Measurements from ENCODE around the gene C2orf92.
"Not testable (repeated sequence)": the region's sequence is repeated elsewhere in the genome, so short reads cannot be mapped to it uniquely, and the experiment has no call there.

C2orf92 gene

DNA sequence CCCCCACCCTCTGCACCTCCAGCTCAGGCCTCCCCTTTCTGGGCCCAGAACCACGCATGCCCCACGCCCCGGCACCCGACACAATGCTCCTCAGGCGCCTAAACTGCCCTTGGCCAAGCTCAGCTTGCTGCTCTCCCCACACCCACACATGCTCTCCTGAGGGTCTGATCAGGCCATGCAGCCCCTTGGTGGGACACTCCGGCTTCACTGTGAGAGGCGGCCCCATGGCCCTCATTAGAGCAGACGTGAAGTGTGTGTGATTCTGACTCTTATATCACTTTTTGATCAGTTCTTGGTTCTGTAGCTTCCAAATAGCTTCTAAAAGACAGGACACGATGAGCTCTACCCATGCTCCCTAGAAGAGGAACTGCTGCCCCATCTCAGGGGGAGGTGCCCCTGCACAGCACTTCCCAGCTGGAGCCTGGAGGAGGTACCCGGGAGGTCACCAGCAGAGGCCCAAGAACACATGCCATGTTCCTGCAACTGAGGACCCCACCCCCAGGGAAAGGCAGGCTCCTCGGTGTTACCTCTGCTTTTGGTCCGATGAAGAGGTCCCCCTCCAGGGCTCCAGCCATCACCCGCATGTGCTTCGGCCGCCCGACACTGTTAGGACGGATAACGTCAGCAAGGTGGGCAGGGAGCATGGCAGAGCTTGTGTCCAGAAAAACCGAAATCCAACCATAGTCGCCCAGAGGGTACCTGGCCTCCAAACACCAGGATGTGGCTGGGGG is 9.3 kb upstream of the C2orf92 start:
- DNase-seq (ENCODE audit: low read depth in 3 of 3, low spot score in 1 of 3): no peak

DNA sequence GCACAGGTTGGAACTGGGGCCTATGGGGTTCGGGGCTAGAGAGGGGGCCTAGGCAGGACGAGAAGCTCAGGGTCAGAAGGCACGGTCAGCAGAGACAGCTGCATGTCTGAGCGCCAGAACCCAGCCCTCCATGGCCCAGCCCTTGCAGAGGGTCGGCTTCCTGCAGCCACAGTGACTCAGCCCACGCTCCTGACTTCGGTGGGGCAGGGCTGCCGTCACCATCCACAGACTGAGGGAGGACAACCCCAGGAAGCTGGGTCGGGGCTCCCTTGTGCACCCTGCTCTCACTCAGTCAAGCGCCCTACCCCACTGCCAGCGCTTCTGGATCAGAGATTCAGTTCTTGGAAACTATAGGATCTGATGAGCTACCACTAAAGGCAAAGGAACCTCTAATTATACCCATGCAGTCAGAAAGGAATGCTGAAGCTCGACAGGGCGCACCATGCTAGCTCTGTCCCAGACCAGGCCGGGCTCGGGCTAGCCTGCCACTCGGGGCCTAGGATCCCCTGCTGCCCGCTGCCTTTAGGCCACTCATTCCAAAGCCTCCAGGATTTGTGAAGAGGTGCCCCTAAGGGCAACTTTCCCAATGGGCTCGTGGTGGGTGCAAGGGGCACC is 8.6 kb upstream of the C2orf92 start:
- DNase-seq (ENCODE audit: low read depth in 3 of 3, low spot score in 1 of 3): no peak

DNA sequence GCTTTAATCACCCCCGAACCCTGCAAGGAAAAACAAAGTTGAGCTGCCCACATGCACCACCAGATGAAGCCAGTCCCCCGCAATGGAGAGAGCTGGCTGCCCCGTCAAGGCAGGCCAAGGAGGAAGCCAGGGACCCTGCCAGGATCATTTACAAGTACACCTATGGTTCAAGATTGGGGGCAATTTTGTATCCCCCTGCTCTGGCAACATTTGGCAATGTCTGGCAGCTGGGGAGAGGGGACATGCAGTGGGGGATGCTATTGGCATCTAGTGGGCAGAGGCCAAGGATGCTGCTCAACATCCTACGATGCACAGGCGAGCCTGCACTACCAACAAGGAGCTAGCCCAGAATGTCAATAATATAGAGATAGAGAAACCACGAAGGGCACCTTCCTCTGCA is 7.6 kb upstream of the C2orf92 start:
- DNase-seq (ENCODE audit: low read depth in 3 of 3, low spot score in 1 of 3): no peak

DNA sequence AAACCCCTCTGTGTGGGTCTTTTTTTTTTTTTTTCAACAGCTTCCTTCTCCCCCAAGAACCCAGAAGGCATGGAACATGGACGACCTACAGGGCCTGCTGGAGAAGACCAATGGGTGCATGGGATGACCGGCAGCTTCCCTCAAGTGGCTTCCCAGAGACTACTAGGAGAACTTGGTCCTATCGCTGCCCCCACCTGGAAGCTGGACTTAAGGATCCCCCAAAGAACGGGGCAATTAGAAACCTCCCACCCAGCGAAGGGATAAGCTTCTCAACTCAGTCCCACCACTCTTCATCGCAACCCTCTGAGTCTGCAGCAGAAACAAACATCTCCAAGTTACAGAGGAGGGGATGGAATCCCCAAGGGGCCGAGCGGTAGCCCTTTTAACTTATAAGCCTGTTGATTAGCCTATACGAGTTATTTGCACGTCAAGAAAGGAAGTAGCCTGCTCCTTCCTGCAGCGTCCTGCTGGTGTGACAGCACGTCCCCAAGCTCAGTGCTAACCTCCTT is 7.1 kb upstream of the C2orf92 start:
- no peak for DNase-seq (ENCODE audit: low read depth in 3 of 3, low spot score in 1 of 3)

DNA sequence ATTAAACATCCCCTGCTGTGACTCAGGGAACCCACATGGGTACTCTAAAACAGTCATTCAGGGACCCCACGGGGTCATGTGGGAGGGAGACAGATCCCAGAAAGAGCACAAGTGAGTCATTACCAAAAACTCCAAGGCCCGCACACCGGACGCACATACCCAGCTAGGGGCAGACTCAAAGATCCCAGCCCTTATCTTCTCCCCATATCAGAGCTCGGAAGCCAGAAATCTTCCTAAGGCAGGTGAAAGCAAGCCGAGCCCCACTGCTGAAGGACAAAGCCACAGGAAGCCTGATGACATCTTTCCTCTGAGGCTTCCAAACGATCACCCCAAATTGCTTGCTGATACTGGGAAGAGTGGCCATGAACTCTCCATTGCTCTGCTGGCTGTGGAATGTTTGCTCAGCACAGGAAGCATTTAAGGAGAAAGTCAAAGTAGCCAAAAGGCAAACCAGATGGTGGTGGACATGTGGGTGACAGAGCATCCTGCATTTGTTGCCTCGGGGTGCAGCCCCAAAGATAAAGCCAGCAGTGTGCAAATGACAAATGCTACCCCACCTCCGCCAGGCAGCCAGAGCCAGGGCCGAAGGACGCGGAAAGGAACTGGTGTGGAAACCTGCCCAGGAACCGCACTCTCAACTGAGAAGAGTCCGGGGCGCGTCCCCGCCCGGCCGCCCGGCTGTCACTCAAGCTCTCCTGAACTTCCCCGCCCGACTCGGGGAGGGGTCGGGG is 6.5 kb upstream of the C2orf92 start:
- DNase-seq (ENCODE audit: low read depth in 3 of 3, low spot score in 1 of 3): peak; percentile 35 to 56 (median 40)

DNA sequence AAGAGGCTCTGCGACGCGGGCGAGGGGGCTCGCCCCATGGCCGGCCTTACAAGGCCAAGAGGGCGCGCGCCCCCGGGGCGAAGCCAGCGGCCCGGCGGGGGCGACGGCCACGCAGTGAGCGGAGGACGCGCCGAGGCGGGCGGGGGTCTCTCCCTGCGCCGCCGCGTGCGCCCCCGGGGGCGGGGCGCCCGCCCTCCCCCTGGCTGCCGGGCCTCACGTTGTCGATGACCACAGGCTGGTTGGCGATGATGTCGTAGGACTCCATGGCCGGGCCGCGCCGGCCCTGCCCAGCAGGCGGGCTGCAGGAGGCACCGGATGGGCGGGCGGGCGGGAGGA is 5.9 kb upstream of the C2orf92 start:
- no peak for DNase-seq (ENCODE audit: low read depth in 3 of 3, low spot score in 1 of 3)

DNA sequence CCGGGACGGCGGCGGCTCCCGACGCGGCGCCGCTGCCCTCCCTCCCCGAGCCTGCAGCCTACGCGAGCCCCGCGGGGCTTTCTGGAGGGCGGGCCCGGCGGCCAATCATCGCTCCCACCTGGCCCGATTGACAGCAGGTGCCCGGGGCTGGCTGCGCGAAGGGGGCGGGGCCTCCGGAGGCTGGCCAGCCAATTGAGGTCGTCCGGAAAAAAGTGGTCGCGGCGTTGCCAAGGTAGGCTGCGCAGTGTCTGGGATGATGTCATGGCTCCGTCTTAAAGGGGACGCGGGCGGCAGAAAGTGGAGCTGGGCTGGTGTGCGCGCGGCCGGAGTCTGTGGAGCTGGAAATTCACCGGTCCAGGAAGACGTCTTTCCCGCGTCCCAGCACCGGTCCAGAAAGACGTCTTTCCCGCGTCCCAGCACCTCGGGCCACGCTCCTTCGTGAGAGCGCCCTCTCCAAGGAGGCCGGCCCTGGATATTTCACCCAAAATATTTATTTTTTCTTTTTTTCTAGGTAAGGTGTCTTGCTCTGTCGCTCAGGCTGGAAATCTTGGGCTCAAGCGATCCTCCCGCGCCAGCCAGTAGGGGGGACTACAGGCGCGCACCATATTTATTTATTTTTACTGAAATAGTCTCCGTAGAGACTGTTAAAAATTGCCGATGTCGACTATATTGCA is 5.4 kb upstream of the C2orf92 start, which contains the start of gene ACTR1B:
TSS of gene ACTR1B (minus strand) at position 83 of the 674 bp plus-strand sequence. CDS start 154 bp downstream, outside the sequence.
- DNase-seq (ENCODE audit: low read depth in 3 of 3, low spot score in 1 of 3): peak; percentile 95 to 96 (median 95)

DNA sequence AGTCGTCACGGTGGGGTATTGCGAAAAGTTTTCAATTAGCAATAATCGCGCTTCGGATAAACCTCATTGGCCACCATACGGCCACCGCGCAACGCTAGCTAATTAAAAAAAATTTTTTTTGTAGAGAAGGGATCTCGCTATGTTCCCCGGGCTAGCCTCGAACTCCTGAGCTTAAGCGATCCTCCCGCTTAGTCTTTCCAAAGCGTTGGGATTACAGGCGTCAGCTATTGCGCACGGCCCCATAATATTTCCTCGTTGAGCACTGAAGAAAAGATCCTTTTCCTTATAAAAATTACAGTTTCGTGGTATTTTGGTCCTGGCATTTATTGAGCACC is 4.9 kb upstream of the C2orf92 start:
- DNase-seq (ENCODE audit: low read depth in 3 of 3, low spot score in 1 of 3): no peak

DNA sequence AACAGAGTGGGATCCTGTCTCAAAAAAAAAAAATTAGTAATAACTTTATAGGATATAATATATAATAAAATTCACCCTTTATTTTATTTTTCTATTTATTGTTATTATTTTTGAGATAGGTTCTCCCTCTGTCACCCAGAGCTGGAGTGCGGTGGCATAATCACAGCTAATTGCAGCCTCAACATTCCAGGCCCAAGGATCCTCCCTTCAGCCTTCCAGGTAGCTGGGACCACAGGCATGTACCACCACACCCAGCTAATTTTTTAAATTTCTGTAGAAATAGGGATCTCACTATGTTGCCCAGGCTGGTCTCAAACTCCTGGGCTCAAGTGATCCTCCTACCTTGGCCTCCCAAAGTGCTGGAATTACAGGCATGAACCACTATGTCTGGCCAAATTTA is 958 bp downstream of the C2orf92 start:
- no peak for DNase-seq (ENCODE audit: low read depth in 3 of 3, low spot score in 1 of 3)

DNA sequence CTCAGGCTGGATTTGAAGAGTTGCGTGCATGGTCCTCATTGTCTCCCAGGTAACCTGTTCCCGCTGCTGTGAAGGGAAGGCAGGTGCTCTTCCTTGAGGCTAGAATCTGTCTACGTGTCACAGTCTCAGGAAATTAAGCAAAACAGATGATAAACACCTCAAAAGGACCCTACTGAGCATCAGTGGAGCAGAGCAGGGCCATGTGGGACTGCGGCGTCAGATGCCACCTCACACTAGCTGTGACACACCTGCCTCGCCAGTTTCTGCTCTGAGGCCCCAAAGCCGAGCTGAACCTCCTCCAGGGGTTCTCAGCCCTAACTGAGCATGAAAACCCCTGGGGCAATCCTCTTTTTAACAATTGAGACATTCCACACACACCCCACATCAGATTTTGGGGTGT is 2.0 kb downstream of the C2orf92 start:
- no peak for DNase-seq (ENCODE audit: low read depth in 3 of 3, low spot score in 1 of 3)

DNA sequence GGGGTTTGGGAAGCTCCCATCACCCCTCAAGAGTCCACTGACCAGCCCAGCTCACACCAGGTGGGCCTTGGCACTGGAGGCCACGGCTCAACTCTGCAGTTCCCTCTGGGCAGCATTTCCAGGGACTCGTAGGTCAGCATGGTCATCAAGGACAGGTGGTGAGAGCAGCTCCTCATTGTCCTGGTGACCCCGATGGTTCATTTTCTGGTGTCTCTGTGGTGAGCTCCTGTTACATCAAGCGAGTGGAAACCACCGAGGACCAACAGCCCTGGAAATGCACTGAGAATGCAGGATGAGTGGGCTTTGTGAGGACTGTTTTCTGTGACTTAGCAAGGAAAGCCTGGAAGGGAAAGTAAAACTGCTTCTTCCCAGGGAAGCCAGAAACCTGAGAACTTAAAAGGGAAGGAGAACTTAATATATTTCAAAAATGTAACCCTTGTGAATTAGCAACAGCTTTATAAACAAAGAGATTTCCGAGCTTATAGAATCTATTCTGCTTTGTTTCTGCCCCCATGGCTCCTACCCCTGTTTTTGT is 3.2 kb downstream of the C2orf92 start:
- not testable (repeated sequence) for DNase-seq (ENCODE audit: low read depth in 3 of 3, low spot score in 1 of 3)

DNA sequence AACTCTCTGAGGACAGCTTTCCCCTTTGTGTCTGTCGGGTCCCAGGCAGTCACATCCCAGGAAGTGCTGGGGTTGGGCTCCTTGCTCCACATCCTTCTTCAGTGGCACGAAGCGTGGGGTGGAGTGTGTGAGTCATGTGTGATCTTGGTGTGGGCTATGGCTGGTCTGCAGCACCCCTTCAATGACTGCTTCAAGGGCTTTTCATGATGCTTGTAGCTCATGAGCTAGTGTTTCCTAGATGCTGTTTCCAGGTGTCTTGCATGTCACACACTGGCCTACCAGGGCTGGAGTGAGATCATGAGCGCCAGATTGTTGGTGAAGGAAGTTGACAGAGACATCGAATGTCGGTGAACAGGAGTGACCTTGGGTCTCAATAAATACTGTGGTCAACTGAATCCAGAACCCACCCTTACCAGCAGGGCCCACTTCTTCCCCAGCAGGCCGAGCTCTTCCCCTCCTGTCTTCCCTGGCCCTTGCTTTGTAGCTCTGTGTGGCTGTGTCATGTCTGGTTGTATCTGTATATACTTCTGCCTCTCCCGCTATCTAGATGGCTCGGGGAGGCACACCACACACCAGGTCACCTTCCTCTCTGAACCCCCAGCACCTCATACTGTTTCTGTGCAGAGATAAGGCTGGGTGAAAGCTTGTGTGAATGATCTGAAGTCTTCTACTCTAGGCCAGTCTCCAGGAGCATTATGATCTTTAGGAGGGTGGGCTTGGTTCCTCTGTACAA is 3.8 kb downstream of the C2orf92 start:
- no peak for DNase-seq (ENCODE audit: low read depth in 3 of 3, low spot score in 1 of 3)

DNA sequence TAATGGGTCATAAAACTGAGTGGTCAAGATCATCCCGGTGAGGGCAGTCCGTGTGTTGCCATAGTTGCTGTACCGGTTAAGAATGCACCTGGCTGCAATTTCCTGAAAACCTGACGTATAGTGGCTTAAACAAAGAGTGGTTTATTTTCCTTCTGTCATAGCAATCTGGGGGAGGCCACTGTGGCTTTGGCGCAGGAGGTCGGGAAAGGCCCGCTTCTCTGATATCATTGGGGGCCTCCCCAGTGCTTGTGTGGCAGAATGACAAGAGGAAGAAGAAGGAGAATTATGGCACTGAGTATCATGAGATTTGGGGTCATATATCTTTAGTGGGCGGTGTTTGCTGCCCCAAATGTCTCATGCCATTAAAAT is 4.4 kb downstream of the C2orf92 start:
- no peak for DNase-seq (ENCODE audit: low read depth in 3 of 3, low spot score in 1 of 3)

DNA sequence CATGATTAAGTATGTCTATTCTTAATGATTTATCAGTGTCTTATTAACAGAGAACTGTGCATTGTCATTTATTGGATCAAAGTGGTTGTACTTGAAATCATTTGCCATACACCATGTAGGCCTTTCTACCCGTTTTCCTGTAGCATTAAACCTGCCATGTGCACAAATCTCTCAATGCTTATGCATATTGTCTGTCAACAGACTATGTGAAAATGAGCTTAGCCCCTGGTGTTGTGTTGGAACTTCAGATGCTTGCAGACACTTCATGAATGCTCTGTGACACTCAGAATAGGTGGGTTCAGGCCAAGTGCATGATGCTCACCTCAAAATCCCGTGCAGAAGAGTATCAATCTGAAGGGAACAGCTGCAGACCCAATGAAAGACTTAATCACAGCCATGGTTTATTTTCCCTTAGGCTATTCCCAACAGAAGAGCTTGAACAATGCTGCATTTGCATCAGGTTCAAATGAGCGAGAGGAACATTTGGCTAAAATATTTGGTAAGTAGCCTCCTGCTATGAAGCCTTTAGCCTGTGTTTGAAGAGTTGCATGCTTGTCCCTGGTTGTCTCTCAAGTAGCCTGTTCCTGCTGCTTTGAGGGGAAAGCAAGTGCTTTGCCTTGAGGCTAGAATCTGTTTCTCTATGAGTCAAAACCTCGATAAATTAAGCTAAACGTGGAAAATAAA is 6.1 kb downstream of the C2orf92 start:
- DNase-seq (ENCODE audit: low read depth in 3 of 3, low spot score in 1 of 3): no peak

DNA sequence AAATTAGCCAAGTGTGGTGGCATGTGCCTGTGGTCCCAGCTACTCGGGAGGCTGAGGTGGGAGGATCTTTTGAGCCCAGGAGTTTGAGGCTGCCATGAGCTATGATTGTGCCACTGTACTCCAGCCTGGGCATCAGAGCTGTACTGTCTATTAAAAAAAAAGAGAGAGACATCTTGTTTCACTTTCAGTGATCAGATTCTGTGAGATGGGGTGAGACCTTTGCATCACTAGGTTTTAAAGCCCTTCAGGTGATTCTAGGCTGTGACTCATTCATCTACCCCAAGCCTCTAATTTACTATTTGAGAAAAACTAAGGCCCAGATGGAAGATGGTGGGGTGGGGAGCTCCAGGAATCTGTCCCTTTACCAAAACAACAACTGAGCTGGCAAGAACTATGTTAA is 7.1 kb downstream of the C2orf92 start:
- DNase-seq (ENCODE audit: low read depth in 3 of 3, low spot score in 1 of 3): no peak

DNA sequence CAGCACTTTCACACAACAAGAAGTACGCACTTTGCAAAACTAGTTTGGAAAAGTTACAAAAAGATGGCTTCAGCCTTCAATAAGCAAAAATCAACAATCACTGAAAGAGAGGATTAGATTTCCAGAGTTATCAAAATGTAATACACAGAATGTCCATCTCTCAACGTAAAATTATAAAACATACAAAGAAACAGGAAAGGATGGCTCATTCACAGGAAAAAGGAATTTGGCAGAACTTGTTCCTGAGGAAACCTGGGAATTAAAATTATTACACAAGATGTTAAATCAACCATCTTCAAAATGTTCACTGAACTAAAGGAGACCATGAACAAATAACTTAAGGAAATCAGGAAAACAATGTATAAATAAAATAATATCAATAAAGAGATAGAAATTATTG is 8.0 kb downstream of the C2orf92 start:
- no peak for DNase-seq (ENCODE audit: low read depth in 3 of 3, low spot score in 1 of 3)

DNA sequence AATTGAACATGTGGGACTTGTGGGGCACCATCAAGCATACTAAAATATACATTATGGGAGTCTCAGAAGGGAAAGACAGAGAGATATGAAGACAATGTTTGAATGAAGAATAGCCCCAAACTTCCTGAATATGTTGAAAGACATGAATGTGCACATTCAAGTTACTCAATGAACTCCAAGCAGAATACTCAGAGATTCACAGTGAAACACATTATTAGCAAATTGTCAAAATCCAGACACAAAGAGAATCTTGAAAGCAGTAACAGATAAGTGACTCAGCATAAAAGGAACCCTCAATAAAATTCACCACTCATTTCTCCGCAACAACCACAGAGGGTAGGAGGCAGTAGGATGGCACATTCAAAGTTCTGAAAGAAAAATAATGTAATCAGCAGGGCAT is 8.8 kb downstream of the C2orf92 start:
- no peak for DNase-seq (ENCODE audit: low read depth in 3 of 3, low spot score in 1 of 3)

DNA sequence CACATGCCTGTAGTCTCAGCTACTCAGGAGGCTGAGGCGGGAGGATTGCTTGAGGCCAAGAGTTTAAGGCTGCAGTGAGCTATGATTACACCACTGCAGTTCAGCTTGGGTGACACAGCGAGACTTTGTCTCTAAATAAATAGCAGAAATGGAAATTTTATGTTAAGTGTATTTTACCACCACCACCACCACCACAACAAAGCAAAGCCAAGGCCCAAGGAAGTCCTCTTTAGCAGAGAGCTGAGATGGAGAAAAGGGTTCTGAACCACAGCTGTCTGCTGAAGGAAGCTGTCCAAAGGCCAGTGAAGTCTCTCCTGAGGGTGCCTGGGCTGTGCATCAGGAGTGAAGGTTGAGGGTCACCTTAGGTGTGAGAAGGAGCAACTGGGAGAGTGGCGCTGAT is 17.7 kb downstream of the C2orf92 start:
- not testable (repeated sequence) for DNase-seq (ENCODE audit: low read depth in 3 of 3, low spot score in 1 of 3)

DNA sequence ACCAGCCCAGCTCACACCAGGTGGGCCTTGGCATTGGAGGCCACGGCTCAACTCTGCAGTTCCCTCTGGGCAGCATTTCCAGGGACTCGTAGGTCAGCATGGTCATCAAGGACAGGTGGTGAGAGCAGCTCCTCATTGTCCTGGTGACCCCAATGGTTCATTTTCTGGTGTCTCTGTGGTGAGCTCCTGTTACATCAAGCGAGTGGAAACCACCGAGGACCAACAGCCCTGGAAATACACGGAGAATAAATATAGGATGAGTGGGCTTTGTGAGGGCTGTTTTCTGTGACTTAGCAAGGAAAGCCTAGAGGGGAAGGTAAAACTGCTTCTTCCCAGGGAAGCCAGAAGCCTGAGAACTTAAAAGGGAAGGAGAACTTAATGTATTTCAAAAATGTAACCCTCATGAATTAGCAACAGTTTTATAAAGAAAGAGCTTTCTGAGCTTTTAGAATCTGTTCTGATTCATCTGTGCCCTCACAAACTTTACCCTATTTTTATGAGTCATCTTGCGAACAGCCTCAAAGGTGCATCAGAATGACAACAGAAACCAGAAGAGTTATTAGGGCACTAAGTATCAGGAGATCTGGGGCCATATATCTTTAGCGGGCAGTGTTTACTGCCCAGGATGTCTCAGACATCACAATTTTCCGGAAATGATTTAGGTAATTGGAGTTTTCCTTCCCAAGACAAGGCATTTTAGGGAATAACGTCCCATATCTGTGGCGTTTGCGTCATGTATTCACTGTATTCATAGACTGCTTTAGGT is 18.7 kb downstream of the C2orf92 start:
- no peak for DNase-seq (ENCODE audit: low read depth in 3 of 3, low spot score in 1 of 3)

DNA sequence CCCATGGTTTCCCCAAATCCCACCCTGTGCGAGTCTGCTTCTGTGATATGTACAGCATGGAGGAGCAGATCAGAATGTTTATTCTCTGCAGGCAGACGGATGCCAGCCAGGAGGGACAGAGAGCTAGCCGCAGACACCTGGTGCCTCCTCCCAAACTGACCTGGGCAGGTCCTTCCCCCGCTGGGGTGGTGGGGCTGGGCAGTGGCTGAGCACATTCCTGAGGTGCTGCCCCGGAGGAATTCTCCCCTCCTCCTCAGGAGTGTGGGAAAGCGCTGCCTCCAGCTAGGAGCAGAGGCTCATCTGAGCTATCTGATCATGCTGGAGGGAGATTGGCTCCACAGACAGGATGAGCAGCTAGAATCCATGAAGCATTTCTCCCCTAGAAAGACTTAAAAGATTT is 21.7 kb downstream of the C2orf92 start:
- DNase-seq (ENCODE audit: low read depth in 3 of 3, low spot score in 1 of 3): no peak

All from stimulated activated CD4-positive, alpha-beta T cell treated with anti-CD3 and anti-CD28 coated beads, TNF-alpha, amount 100 ng/mL, for 1 hour (primary cell).